GM12878 (cell line): Measurements from ENCODE around the gene TRNT1.

ENCODE experiments used
- CREM ChIP-seq: IDR thresholded peaks from 2 replicates; pipeline ENCODE4 v1.6.1; 2014; ENCODE audit warnings: antibody characterized with exemption, low read depth
- POLR2A ChIP-seq: IDR thresholded peaks from 2 replicates; pipeline ENCODE4 v1.6.1; 2011; ENCODE audit warnings: low read depth, mild to moderate bottlenecking, low read length

DNA sequence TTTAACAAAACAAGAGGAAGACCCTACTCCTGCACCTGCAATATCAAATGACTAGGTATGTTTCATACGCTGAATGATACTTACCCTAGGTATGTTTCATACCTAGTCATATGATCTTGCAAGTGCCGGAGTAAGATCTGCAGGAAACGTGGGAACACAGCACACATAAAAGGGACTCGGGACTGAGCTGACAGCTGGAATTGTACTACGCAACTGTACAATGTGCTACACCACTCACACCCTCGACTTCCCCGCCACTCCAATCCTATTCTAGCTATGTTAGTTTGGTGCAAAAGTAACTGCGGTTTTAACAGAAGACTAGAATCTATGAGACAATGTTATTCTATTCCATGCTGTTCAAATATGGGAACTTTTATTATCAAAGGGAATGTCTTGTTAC is 30.7 kb downstream of the TRNT1 start:
- TF ChIP-seq POLR2A (no peak), CREM (no peak)
